ENCODE results near the gene RAB11FIP3. TPM values are rescaled to one million over a fixed set of nuclear protein-coding genes. Genes with fewer than 3 reads are reported as not detected.
"Not testable (repeated sequence)": the region's sequence is repeated elsewhere in the genome, so short reads cannot be mapped to it uniquely, and the experiment has no call there.

Gene RAB11FIP3
- total RNA-seq, 2 donors from 2014 or later, result 21.2 to 23.2 TPM

- no peak for DNase-seq
These were observed 52.1 kb downstream of the RAB11FIP3 start for GRCh38 chr16:477301-478157.

GRCh38 chr16:478287-478686, 52.8 kb downstream of the RAB11FIP3 start:
- intact Hi-C loops (cut with DNase I, micrococcal nuclease); DNase-seq; ATAC-seq: not testable (repeated sequence)

More at GRCh38 chr16:477301-478157, 52.1 kb downstream of the RAB11FIP3 start:
- intact Hi-C loops (cut with DNase I, micrococcal nuclease), result no loop called here
- ATAC-seq, result no peak

GRCh38 chr16:482468-483185, 57.2 kb downstream of the RAB11FIP3 start:
- ATAC-seq (no peak), DNase-seq (no peak)
- intact Hi-C loops (cut with DNase I, micrococcal nuclease), result no loop called here

DNA sequence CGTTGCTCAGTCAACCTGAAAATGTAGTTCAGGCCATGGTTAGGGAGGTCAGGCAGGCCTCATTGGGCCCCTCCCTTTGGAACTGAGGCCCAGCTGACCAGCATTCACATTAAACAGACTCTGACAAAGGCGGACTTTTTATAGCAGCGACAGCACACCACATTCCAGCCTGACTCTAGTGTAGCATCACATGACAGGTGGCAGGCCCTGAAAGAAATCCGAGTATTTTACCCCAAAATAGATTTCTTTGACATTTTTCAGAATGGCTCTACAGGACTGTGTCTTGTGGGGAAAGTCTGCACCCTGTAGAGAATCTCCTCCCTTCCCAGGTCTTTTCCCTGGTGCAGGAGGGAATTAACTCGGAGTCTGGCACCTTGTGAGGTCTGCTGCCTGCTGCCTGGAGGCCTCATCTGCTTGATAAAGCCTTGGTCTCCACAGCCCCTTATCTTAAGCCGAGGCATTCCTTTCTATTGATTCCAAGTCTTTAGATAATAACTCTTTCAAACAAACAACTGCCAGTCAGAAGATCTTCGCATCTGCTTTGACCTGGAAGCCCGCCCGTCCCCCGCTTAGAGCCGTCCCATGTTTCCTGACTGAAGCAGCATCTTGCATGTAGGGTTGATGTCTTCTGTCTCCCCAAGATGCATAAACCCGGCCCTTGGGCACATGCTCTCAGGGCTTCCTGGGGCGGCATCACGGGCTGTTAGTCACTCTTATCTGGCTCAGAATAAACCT, 58.1 kb downstream of the RAB11FIP3 start:
- no peak for DNase-seq
- ATAC-seq, result no peak
- intact Hi-C loops (cut with DNase I, micrococcal nuclease), result no loop called here

GRCh38 chr16:489606-490005, 64.2 kb downstream of the RAB11FIP3 start:
- no peak for DNase-seq
- no peak for ATAC-seq
- intact Hi-C loops (cut with DNase I, micrococcal nuclease), result no loop called here

GRCh38 chr16:490768-491167, 65.3 kb downstream of the RAB11FIP3 start:
- no peak for ATAC-seq
- no peak for DNase-seq
- intact Hi-C loops (cut with DNase I, micrococcal nuclease), result no loop called here

GRCh38 chr16:491220-491919, 65.9 kb downstream of the RAB11FIP3 start:
- DNase-seq (no peak), ATAC-seq (no peak)
- intact Hi-C loops (cut with DNase I, micrococcal nuclease), result no loop called here

- intact Hi-C loops (cut with DNase I, micrococcal nuclease), result no loop called here
These were observed 66.9 kb downstream of the RAB11FIP3 start for GRCh38 chr16:492211-492875.

GRCh38 chr16:494676-495075, 69.2 kb downstream of the RAB11FIP3 start:
- intact Hi-C loops (cut with DNase I, micrococcal nuclease); ATAC-seq; DNase-seq: not testable (repeated sequence)

More at GRCh38 chr16:492211-492875, 66.9 kb downstream of the RAB11FIP3 start:
- ATAC-seq, result peak; percentile 54
- DNase-seq, result no peak

DNA sequence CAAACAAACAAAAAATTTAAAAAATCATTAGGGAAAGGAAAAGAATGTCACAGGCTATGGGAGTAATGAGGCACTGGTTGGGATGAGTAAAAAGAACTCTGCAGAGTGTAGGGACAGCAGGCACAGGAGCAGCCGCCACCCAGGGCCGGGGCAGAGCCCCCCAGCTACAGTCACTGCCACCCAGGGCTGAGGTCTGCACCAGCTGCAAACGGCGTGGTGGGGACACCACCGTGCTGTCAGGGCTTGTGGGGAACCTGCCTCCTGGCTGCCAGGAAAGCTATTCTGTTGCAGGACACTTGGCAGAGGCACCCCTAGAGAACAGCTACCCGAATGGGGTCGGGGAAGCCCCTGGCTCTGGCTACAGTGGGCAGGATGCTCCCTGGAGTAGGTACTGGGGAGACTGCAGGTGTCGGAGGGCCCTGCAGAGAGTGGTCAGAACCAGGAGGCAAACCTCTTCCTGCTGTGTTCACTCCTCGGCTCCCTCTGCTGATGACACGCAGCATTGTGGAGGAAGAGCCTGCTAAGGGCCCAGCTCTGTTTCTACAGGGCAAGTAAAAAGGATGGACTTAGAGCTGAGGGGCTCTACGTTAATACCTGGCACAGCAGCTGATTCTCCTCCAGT, 69.8 kb downstream of the RAB11FIP3 start:
- intact Hi-C loops (cut with DNase I, micrococcal nuclease), result no loop called here
- DNase-seq (peak in 1 of 2 donors; percentile 56), ATAC-seq (peak; percentile 86)

- ATAC-seq, result no peak
- intact Hi-C loops (cut with DNase I, micrococcal nuclease), result no loop called here
- no peak for DNase-seq
These were observed 70.8 kb downstream of the RAB11FIP3 start for GRCh38 chr16:496097-496886.

- no peak for ATAC-seq
- intact Hi-C loops (cut with DNase I, micrococcal nuclease), result no loop called here
These were observed 71.8 kb downstream of the RAB11FIP3 start for GRCh38 chr16:497258-497657.

DNA sequence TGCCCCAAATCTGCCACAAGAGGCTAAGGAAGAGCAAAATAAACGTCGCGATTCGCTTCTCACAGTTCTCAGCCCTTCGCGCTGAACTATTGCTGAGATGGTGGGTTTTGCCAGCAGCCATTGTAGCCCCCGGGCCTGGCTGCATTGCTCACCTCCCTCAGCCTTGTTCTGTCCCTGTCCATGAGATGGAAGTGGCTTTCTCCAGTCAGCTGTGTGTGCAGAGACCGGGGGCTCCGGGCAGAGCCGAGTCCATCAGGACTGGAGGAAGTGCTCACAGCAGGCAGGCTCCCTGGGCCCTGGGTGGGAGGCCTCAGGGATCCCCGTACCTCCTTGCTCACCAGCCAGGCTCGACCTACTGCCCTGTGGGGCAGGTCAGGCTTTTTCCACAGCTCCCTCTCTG, 74.5 kb downstream of the RAB11FIP3 start:
- intact Hi-C loops (cut with DNase I, micrococcal nuclease), result no loop called here
- DNase-seq (no peak), ATAC-seq (no peak)

More at GRCh38 chr16:497258-497657, 71.8 kb downstream of the RAB11FIP3 start:
- DNase-seq, result no peak

DNA sequence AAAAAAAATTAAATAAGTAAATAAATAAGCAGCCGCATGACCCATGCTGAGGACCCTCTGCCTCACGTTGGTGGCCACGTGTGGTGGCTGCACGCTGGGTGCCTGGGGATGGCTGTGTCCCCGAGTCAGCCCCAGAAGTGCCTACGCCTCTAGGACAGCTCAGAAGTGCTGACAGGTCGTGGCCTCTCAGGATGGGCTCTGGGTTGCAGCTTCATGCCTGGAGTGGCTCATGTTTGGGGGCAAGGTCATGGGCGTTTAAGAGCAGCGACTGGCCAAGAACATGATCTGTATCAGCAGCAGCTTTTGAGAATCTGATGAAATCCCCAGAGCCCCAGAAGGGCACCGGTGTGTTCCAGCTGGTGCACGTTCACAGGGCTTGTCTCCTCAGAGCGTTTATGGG, 75.3 kb downstream of the RAB11FIP3 start:
- intact Hi-C loops (cut with DNase I, micrococcal nuclease), result no loop called here
- ATAC-seq, result no peak
- no peak for DNase-seq

DNA sequence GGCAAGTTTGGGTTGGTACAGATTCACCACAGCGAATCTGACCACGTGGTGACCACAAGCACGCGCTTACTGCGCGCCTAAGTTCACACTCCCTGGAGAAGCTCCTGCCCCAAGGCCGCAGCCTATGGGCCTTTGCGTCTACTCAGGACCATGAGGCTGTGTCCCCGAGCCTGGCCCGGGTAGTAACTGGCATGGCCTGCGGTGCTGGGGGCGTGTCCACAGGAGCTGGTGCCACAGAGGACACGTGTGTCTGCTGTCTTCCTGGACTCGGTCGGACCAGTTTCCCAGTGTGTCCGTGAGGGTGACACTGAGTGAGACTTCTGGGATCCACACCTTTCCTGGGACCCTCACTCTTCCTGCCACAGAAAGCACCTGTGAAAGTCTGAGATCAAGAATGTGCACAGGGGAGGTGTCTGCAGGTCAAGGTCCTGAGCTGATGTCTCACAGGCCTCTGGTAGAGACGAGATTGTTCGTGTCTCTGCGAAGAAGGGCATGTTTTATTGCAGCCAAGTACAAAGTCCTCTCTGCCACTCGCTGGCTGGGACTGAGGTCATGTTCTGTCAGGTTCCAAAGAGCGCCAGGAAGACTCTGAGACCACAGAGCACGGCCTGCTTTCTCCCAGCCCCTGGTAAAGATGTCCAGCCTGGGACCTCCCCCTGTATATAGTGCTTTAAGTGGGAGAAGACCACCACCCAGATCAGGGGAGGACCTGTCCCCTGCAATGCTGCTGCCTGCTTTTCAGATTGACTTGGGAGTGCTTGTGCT, 76.9 kb downstream of the RAB11FIP3 start:
- intact Hi-C loops (cut with DNase I, micrococcal nuclease), result no loop called here
- ATAC-seq (peak; percentile 95), DNase-seq (peak; percentile 71 to 81)

Data from left colon (tissue), 2 donors.